Epithelial cell of proximal tubule (primary cell): ENCODE data around the gene FKBP1A. TPM values are rescaled to one million over a fixed set of nuclear protein-coding genes. Genes with fewer than 3 reads are reported as not detected.

Experiments
- DNase-seq: peaks from one replicate; pipeline ENCODE4 v3.0.0-alpha.2; 2011; ENCODE audit warnings: low read depth
- H3K4me3 ChIP-seq: 2 replicates; pipeline ENCODE4 v1.5.1; 2011; ENCODE audit warnings: low read depth, mild to moderate bottlenecking, low read length
- CTCF ChIP-seq: conservative IDR thresholded peaks from 2 replicates; pipeline ENCODE4 v1.5.1; 2012; ENCODE audit warnings: low read depth, mild to moderate bottlenecking, low read length
- total RNA-seq: library from RNA; depleted of rRNA; stranded (reverse); fragments of >200 nt; gene quantifications from 2 replicates; pipeline ENCODE4 v1.2.3, GENCODE V29; 2015

FKBP1A gene
- total RNA-seq, 1 donor from 2014 or later = 188 TPM

DNA sequence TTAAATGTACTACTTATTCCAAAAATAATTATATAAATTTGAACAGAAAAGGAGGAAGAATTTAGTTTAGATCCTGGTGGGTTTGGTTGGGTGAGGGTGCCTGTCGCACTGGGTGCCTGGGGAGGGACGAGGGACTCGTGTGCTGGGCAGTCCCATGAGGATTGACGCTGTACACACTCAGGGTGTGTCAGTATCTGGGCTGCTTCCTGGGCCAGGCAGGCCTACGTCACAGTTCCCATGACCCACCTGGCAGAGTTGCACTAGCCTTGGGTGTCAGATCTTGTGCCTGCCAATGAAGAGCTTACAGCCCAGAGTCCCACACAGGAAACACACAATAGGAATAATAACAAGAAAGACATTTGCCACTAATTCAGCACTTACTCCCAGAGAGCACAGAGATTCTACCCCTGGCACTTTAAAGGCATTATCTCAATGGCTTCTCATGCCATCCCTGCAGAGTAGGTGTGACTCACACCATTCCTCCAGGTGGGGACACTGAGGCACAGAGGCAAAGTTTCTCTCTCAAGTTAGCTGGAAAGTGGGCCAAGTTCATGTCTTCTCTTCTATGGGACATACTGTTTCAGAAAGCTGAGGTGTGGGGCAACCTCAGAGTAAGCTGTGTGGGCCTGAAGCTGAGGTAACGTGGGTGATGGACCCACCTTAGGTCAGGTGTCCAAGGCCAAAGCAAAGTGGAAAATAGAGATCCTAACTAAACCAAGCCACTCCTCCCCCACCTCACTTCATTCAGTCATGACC lies 62.6 kb downstream of the FKBP1A start:
- no peak overlapping the region for H3K4me3 ChIP-seq
- DNase-seq = peak; percentile 35
- TF ChIP-seq CTCF = no peak

GRCh38 chr20:1328680-1329330 lies 64.0 kb downstream of the FKBP1A start, which contains the start of gene SDCBP2:
TSS of gene SDCBP2 (minus strand) at chr20:1329139. CDS start at chr20:1320416, 8,723 bp downstream.
- TF ChIP-seq CTCF = no peak
- DNase-seq = no peak
- H3K4me3 ChIP-seq = no peak within 1 kb of the TSS

- no peak for TF ChIP-seq CTCF
- no peak overlapping the region for H3K4me3 ChIP-seq
- DNase-seq = no peak
Measured at GRCh38 chr20:1327827-1328679, 64.8 kb downstream of the FKBP1A start.

GRCh38 chr20:1327241-1327653 lies 65.6 kb downstream of the FKBP1A start:
- no peak for TF ChIP-seq CTCF
- DNase-seq = no peak
- H3K4me3 ChIP-seq = no peak overlapping the region

DNA sequence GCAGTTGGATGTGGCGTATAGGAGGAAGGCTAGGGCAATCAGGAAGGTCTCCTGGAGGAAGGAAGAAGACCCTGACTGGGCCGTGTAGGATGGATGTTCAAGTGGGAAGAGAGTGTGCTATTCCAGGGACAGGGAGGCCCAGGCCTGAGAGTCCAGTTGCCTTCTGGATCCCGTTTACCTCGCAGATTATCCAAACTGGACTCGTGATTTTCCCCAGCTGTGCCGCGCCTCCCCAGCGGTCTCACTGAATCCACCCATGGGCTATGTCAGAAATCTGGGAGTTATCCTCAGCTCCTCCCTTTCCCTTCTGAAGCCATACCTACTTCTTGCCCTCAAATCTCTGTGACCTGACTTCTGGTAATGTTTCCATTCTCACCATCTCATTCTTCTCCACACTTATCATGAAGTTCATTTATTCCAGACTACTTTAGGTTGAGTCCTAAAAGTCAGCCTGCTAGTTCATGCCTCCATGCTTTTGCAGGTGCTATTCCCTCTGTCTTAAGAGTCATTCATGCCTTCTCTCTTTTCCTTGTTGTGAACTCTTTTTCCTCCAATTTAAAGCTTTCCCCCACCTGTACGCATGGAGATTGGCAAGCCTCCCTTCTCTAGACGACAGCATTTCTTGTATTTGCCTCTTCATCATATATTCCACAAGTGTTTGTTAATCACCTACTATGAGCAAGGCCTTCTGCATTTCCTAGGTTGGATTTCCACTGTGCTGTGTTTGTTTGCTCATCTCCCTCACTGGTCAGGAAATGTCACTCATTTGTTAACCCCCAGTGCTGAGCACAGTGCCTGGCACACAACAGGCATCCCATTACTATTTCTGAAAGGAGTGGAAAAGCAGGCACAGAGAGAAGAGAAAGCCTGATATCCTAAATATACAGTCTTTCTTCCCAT lies 66.6 kb downstream of the FKBP1A start:
- no peak for DNase-seq
- no peak for TF ChIP-seq CTCF
- peak overlapping the region; percentile 86 for H3K4me3 ChIP-seq
